ENCODE results near the gene RBMS1. TPM values are rescaled to one million over a fixed set of nuclear protein-coding genes. Genes with fewer than 3 reads are reported as not detected.

The RBMS1 gene
- total and polyA plus RNA-seq, 2 donors (not counting 1 experiment from before 2014, with no cell fraction given) = 18.0 to 36.7 TPM

- CTCF ChIA-PET = interaction anchor here (1.0 to 1.4 kb wide), 2 partner anchors 17 to 76 kb away, joined by 4 to 5 read pairs; no protein-coding TSS in a partner anchor
- DNase-seq = no peak
- Histone ChIP-seq H4K20me1 (ENCODE audit: control insufficient read depth, insufficient read depth, low read length, poor library complexity, severe bottlenecking) (no peaks in the 10 kb centered on the region), H3K9ac (ENCODE audit: low read length) (no peak overlapping the region), H3K4me2 (replicated peaks; ENCODE audit: low read depth, low read length, poor library complexity, severe bottlenecking) (no peak overlapping the region), H3K27ac (ENCODE audit: low read length in 2 of 2) (no peak overlapping the region), H3K4me3 (ENCODE audit: control extremely low read depth in 1 of 5, extremely low read depth in 1 of 5, insufficient read depth in 1 of 5, low read depth in 2 of 5, low read length in 4 of 5) (no peak overlapping the region), H2AFZ (ENCODE audit: insufficient read depth, low read depth, low read length, poor library complexity, severe bottlenecking) (no peak overlapping the region), H3K4me1 (ENCODE audit: control insufficient read depth in 2 of 2, insufficient read depth in 2 of 2, low read length in 2 of 2) (no peaks in the 10 kb centered on the region), H3K36me3 (replicated peaks in 1 of 2; ENCODE audit: control extremely low read depth in 1 of 2, control insufficient read depth in 1 of 2, extremely low read depth in 1 of 2, insufficient read depth in 2 of 2, low read length in 1 of 2) (no peaks in the 10 kb centered on the region), H3K9me3 (ENCODE audit: control extremely low read depth in 1 of 3, control insufficient read depth in 2 of 3, insufficient read depth in 1 of 3, low read length in 2 of 3) (no peaks in the 10 kb centered on the region), H3K79me2 (ENCODE audit: control insufficient read depth, insufficient read depth, low read length) (no peaks in the 10 kb centered on the region), H3K27me3 (replicated peaks in 1 of 4; ENCODE audit: control extremely low read depth in 1 of 4, control insufficient read depth in 3 of 4, insufficient read depth in 4 of 4, low read length in 3 of 4) (no peaks in the 10 kb centered on the region)
- 98% methylated on average over 3 of the region's 4 CpGs for WGBS (ENCODE audit: insufficient coverage)
- intact Hi-C loops (cut with micrococcal nuclease) = no loop called here
- Mint-ChIP-seq H3K9me3 (ENCODE audit: insufficient read depth) (no peaks in the 10 kb centered on the region), H3K4me1 (peaks cover 7% of the 10 kb centered on the region), H3K27me3 (peaks cover 3% of the 10 kb centered on the region), H3K4me3 (no peak overlapping the region), H3K27ac (no peak overlapping the region)
- POLR2A ChIA-PET = no interaction called here
- TF ChIP-seq CTCF (IDR thresholded peaks at IDR 0.05) = no peak
- no peak for TF ChIP-seq EZH2 (IDR thresholded peaks at IDR 0.05; ENCODE audit: borderline replicate concordance, insufficient read depth, low read depth, low read length, poor library complexity, severe bottlenecking)
- no peak for ATAC-seq (ENCODE audit: low read depth)
These were observed 267.9 kb downstream of the RBMS1 start for GRCh38 chr2:160225722-160226121.

GRCh38 chr2:160224507-160224906, 269.1 kb downstream of the RBMS1 start:
- Histone ChIP-seq H3K79me2 (ENCODE audit: control insufficient read depth, insufficient read depth, low read length) (no peaks in the 10 kb centered on the region), H2AFZ (ENCODE audit: insufficient read depth, low read depth, low read length, poor library complexity, severe bottlenecking) (no peak overlapping the region), H4K20me1 (ENCODE audit: control insufficient read depth, insufficient read depth, low read length, poor library complexity, severe bottlenecking) (no peaks in the 10 kb centered on the region), H3K4me1 (ENCODE audit: control insufficient read depth in 2 of 2, insufficient read depth in 2 of 2, low read length in 2 of 2) (no peaks in the 10 kb centered on the region), H3K4me3 (ENCODE audit: control extremely low read depth in 1 of 5, extremely low read depth in 1 of 5, insufficient read depth in 1 of 5, low read depth in 2 of 5, low read length in 4 of 5) (no peak overlapping the region), H3K4me2 (replicated peaks; ENCODE audit: low read depth, low read length, poor library complexity, severe bottlenecking) (no peak overlapping the region), H3K27ac (ENCODE audit: low read length in 2 of 2) (no peak overlapping the region), H3K9ac (ENCODE audit: low read length) (no peak overlapping the region), H3K9me3 (ENCODE audit: control extremely low read depth in 1 of 3, control insufficient read depth in 2 of 3, insufficient read depth in 1 of 3, low read length in 2 of 3) (no peaks in the 10 kb centered on the region), H3K27me3 (replicated peaks in 1 of 4; ENCODE audit: control extremely low read depth in 1 of 4, control insufficient read depth in 3 of 4, insufficient read depth in 4 of 4, low read length in 3 of 4) (no peaks in the 10 kb centered on the region), H3K36me3 (replicated peaks in 1 of 2; ENCODE audit: control extremely low read depth in 1 of 2, control insufficient read depth in 1 of 2, extremely low read depth in 1 of 2, insufficient read depth in 2 of 2, low read length in 1 of 2) (no peaks in the 10 kb centered on the region)
- ATAC-seq (ENCODE audit: low read depth) = no peak
- no peak overlapping the region for H3K4me3 Mint-ChIP-seq
- WGBS (ENCODE audit: insufficient coverage) = 73% methylated on average over 2 of the region's 3 CpGs
- H3K4me1 Mint-ChIP-seq = peaks cover 7% of the 10 kb centered on the region
- intact Hi-C loops (cut with micrococcal nuclease) = no loop called here
- POLR2A ChIA-PET = no interaction called here
- peaks cover 7% of the 10 kb centered on the region for H3K27me3 Mint-ChIP-seq
- no peaks in the 10 kb centered on the region for H3K9me3 Mint-ChIP-seq (ENCODE audit: insufficient read depth)
- CTCF ChIA-PET = interaction anchor here (1.4 kb wide), 1 partner anchor 15 kb away, joined by 4 read pairs; no protein-coding TSS in a partner anchor
- TF ChIP-seq EZH2 (IDR thresholded peaks at IDR 0.05; ENCODE audit: borderline replicate concordance, insufficient read depth, low read depth, low read length, poor library complexity, severe bottlenecking) (no peak), CTCF (IDR thresholded peaks at IDR 0.05) (no peak)
- H3K27ac Mint-ChIP-seq = no peak overlapping the region
- no peak for DNase-seq
